Measurements from ENCODE around the gene PTMS.

Gene PTMS

GRCh38 chr12:6786416-6787094, 20.4 kb downstream of the PTMS start:
- ATAC-seq (ENCODE audit: low read depth), result no peak
- H3K4me3 ChIP-seq (ENCODE audit: severe bottlenecking), result no peak overlapping the region
- DNase-seq (ENCODE audit: low spot score), result no peak
- no peaks in the 10 kb centered on the region for H3K36me3 ChIP-seq (ENCODE audit: low read depth)
- no peaks in the 10 kb centered on the region for H3K4me1 ChIP-seq (ENCODE audit: insufficient read depth, poor library complexity, severe bottlenecking)
- TF ChIP-seq CTCF (IDR thresholded peaks at IDR 0.05; ENCODE audit: poor library complexity, severe bottlenecking), result no peak
- H3K9me3 ChIP-seq (ENCODE audit: severe bottlenecking), result no peaks in the 10 kb centered on the region
- H3K27ac ChIP-seq (ENCODE audit: poor library complexity, severe bottlenecking), result no peak overlapping the region
- H3K27me3 ChIP-seq (ENCODE audit: insufficient read depth, poor library complexity, severe bottlenecking), result no peaks in the 10 kb centered on the region

- H3K9me3 ChIP-seq (ENCODE audit: severe bottlenecking), result no peaks in the 10 kb centered on the region
- no peaks in the 10 kb centered on the region for H3K4me1 ChIP-seq (ENCODE audit: insufficient read depth, poor library complexity, severe bottlenecking)
- ATAC-seq (ENCODE audit: low read depth), result no peak
- no peak overlapping the region for H3K4me3 ChIP-seq (ENCODE audit: severe bottlenecking)
- H3K27ac ChIP-seq (ENCODE audit: poor library complexity, severe bottlenecking), result no peak overlapping the region
- no peak for TF ChIP-seq CTCF (IDR thresholded peaks at IDR 0.05; ENCODE audit: poor library complexity, severe bottlenecking)
- no peaks in the 10 kb centered on the region for H3K36me3 ChIP-seq (ENCODE audit: low read depth)
- DNase-seq (ENCODE audit: low spot score), result no peak
- no peaks in the 10 kb centered on the region for H3K27me3 ChIP-seq (ENCODE audit: insufficient read depth, poor library complexity, severe bottlenecking)
These were observed 21.1 kb downstream of the PTMS start for GRCh38 chr12:6787309-6787708.

- H3K27me3 ChIP-seq (ENCODE audit: insufficient read depth, poor library complexity, severe bottlenecking), result no peaks in the 10 kb centered on the region
- H3K36me3 ChIP-seq (ENCODE audit: low read depth), result no peaks in the 10 kb centered on the region
- no peak for TF ChIP-seq CTCF (IDR thresholded peaks at IDR 0.05; ENCODE audit: poor library complexity, severe bottlenecking)
- no peak within 1 kb of the TSS for H3K27ac ChIP-seq (ENCODE audit: poor library complexity, severe bottlenecking)
- no peaks in the 10 kb centered on the region for H3K9me3 ChIP-seq (ENCODE audit: severe bottlenecking)
- H3K4me3 ChIP-seq (ENCODE audit: severe bottlenecking), result no peak within 1 kb of the TSS
- DNase-seq (ENCODE audit: low spot score) (no peak), ATAC-seq (ENCODE audit: low read depth) (no peak)
- no peaks in the 10 kb centered on the region for H3K4me1 ChIP-seq (ENCODE audit: insufficient read depth, poor library complexity, severe bottlenecking)
These were observed 23.1 kb downstream of the PTMS start, which contains the start of gene CD4 for GRCh38 chr12:6788972-6789924. Gene CD4, plus strand, starts transcription at chr12:6789528. Its CDS starts 10,611 bp downstream, at chr12:6800139.

- ATAC-seq (ENCODE audit: low read depth) (no peak), DNase-seq (ENCODE audit: low spot score) (no peak)
- TF ChIP-seq CTCF (IDR thresholded peaks at IDR 0.05; ENCODE audit: poor library complexity, severe bottlenecking), result no peak
- Histone ChIP-seq H3K27ac (ENCODE audit: poor library complexity, severe bottlenecking) (no peak overlapping the region), H3K9me3 (ENCODE audit: severe bottlenecking) (no peaks in the 10 kb centered on the region), H3K4me1 (ENCODE audit: insufficient read depth, poor library complexity, severe bottlenecking) (no peaks in the 10 kb centered on the region), H3K27me3 (ENCODE audit: insufficient read depth, poor library complexity, severe bottlenecking) (no peaks in the 10 kb centered on the region), H3K4me3 (ENCODE audit: severe bottlenecking) (no peak overlapping the region), H3K36me3 (ENCODE audit: low read depth) (no peaks in the 10 kb centered on the region)
These were observed 24.5 kb downstream of the PTMS start for GRCh38 chr12:6790496-6791150.
